GM10248 (cell line): ENCODE data around the gene ZFPL1.
A peak's percentile ranks its signal among the peaks of the same experiment; 100 is the strongest.

Source experiments
- CTCF ChIA-PET: fragments of 300-600 bp; sonication (Branson Sonifier 250); formaldehyde crosslinking; extraction: SDS; loops from one replicate; lab custom pipeline; 2021; ENCODE audit warnings: antibody characterized with exemption; lab: Yijun Ruan, JAX
- POLR2A ChIA-PET: fragments of 350-650 bp; sonication (Branson Sonifier 250); formaldehyde crosslinking; extraction: SDS; loops from one replicate; lab custom pipeline; 2020; ENCODE audit warnings: antibody characterized with exemption; lab: Yijun Ruan, JAX
- DNase-seq: peaks from one replicate; pipeline ENCODE4 v3.0.0; 2012; ENCODE audit errors: extremely low spot score
- CTCF ChIP-seq: IDR thresholded peaks from 2 replicates; pipeline ENCODE4 v1.5.1; 2012; ENCODE audit warnings: mild to moderate bottlenecking, low read depth; ENCODE audit errors: extremely low read depth, missing control alignments, control extremely low read depth

ZFPL1 gene

GRCh38 chr11:65077451-65077850 is 6.6 kb upstream of the ZFPL1 start:
- DNase-seq, result no peak
- CTCF ChIA-PET, result interaction anchor here (0.9 to 3.6 kb wide), 7 partner anchors 8 to 63 kb away, joined by 3 to 19 read pairs (median 4); partner anchors contain the start of gene TM7SF2
- POLR2A ChIA-PET, result no interaction called here
- no peak for TF ChIP-seq CTCF

GRCh38 chr11:65078151-65078550 is 5.9 kb upstream of the ZFPL1 start:
- peak; percentile 73 for DNase-seq
- POLR2A ChIA-PET, result no interaction called here
- CTCF ChIA-PET, result interaction anchor here (0.6 to 3.6 kb wide), 14 partner anchors 9 to 103 kb away, joined by 3 to 19 read pairs (median 4); partner anchors contain the start of genes ARL2, BATF2, NAALADL1 and TM7SF2
- TF ChIP-seq CTCF, result peak; percentile 78

DNA sequence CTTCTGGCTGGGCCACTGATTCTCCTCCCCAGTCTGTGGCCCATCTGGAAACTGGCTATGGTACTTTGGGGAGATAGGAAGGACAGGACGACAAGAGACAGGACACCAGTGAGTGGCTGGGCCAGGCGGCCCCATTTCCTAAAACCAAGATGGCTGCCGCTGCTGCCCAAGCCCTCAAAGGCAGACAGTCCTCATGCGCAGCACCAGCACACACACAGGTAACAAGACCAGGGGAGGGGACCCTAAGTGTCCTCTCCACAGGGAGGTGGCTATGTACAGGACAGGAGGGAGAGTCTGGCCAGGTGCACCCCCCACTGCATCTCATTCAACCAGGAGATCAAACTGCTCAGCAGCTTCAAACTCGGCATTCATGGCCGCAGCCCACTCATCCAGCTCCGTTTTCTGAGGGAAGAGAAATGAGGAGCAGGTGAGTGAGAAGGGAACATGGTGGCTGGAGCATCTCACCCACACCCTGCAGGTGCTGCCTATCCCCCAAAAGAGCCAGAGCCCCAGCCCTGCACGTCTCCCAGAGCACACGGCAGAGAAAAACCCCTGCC is 5.2 kb upstream of the ZFPL1 start:
- no peak for TF ChIP-seq CTCF
- POLR2A ChIA-PET, result interaction anchor here (0.6 to 0.7 kb wide), 2 partner anchors 427 to 728 kb away, joined by 5 to 7 read pairs; no protein-coding TSS in a partner anchor
- CTCF ChIA-PET, result interaction anchor here (0.6 to 3.6 kb wide), 14 partner anchors 10 to 102 kb away, joined by 3 to 19 read pairs (median 4); partner anchors contain the start of genes ARL2, BATF2, NAALADL1 and TM7SF2
- DNase-seq, result no peak

- CTCF ChIA-PET, result interaction anchor here (1.0 to 1.8 kb wide), 7 partner anchors 11 to 489 kb away, joined by 3 to 10 read pairs (median 3); partner anchors contain the start of genes ARL2 and FAM89B
- no peak for DNase-seq
- TF ChIP-seq CTCF, result no peak
- POLR2A ChIA-PET, result interaction anchor here (0.6 kb wide), 1 partner anchor 91 kb away, joined by 3 read pairs; no protein-coding TSS in a partner anchor
Observed at GRCh38 chr11:65083134-65083833, 738 bp upstream of the ZFPL1 start.

DNA sequence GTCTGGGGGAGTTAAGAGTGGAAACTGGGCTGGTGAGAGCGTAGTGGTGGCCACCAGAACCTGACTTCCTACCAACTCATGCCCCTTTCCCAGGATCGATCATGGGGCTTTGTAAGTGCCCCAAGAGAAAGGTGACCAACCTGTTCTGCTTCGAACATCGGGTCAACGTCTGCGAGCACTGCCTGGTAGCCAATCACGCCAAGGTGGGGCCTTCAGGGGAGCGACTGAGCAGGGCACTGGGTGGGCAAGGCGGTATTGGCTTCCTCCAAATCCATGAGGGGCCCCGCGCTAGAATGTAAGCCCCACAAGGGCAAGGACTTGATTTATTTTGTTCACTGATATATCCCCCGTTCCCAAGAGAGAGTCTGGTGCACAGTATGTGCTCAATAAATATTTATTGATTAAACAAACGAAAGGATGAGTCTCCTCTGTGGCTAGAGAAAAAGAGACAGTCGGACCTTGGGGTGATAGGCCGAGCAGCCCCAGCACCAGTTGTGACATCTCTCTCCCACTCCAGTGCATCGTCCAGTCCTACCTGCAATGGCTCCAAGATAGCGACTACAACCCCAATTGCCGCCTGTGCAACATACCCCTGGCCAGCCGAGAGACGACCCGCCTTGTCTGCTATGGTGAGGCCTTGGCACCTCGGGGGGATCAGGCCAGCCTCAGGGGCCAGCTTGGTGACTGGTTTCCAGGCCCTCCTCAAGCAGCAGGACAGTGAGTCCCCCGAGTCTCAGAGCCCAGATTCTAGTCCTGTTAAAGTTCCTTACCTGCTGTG is 765 bp downstream of the ZFPL1 start:
- POLR2A ChIA-PET, result interaction anchor here (0.7 to 1.8 kb wide), 2 partner anchors 9 to 10 kb away, joined by 3 to 5 read pairs; no protein-coding TSS in a partner anchor
- TF ChIP-seq CTCF, result no peak
- CTCF ChIA-PET, result interaction anchor here (0.7 to 2.5 kb wide), 6 partner anchors 9 to 70 kb away, joined by 3 to 18 read pairs (median 4); partner anchors contain the start of genes ARL2, TM7SF2 and ZNHIT2
- no peak for DNase-seq

DNA sequence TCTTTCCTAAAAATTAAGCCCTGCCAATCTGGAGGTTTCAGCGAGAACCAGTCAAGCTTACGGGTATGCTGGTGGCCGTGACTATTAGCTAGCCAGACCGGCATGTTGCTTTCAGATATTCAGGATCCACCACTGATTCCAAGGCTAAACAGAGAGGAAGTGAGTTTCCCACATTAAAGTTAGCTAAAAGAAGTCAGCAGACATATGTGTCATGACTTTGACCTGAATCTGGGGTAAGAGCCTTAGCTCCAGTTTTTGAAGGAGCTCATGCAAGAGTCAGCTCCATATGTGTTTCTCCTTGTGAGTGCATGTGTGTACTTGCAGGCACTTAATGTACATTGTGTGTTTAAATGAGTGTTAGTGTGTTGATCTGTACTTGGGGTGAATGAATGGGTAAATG is 1.4 kb downstream of the ZFPL1 start:
- ChIA-PET POLR2A (interaction anchor here (0.7 to 1.8 kb wide), 2 partner anchors 9 to 10 kb away, joined by 3 to 5 read pairs; no protein-coding TSS in a partner anchor), CTCF (interaction anchor here (0.7 to 2.5 kb wide), 6 partner anchors 8 to 71 kb away, joined by 3 to 18 read pairs (median 4); partner anchors contain the start of genes ARL2, TM7SF2 and ZNHIT2)
- TF ChIP-seq CTCF, result no peak
- no peak for DNase-seq
